ENCODE data around the gene KCNAB2. TPM values are rescaled to one million over a fixed set of nuclear protein-coding genes. Genes with fewer than 3 reads are reported as not detected.

The KCNAB2 gene
- total RNA-seq, 1 donor from 2014 or later: 3.1 TPM

GRCh38 chr1:6086358-6086757 is 40.7 kb downstream of the KCNAB2 start:
- Histone ChIP-seq H3K9ac (ENCODE audit: low read length) (no peak overlapping the region), H3K79me2 (ENCODE audit: insufficient read depth, low read length) (no peaks in the 10 kb centered on the region), H3K36me3 (ENCODE audit: insufficient read depth, low read length) (no peaks in the 10 kb centered on the region), H2AFZ (ENCODE audit: low read depth, low read length) (no peak overlapping the region), H3K9me3 (ENCODE audit: insufficient read depth, low read depth, low read length) (no peaks in the 10 kb centered on the region), H4K20me1 (ENCODE audit: insufficient read depth, low read length) (no peaks in the 10 kb centered on the region), H3K4me2 (ENCODE audit: low read length) (no peak overlapping the region), H3K27ac (ENCODE audit: low read depth, low read length) (no peak overlapping the region), H3K4me3 (ENCODE audit: insufficient read depth, low read depth, low read length) (no peak overlapping the region), H3K27me3 (ENCODE audit: insufficient read depth, low read length) (peaks cover 5% of the 10 kb centered on the region), H3K4me1 (ENCODE audit: insufficient read depth, low read length) (peaks cover 3% of the 10 kb centered on the region)
- peaks cover 33% of the 10 kb centered on the region for H3K27me3 Mint-ChIP-seq (ENCODE audit: low read depth, unreplicated experiment)
- no peaks in the 10 kb centered on the region for H3K9me3 Mint-ChIP-seq (ENCODE audit: unreplicated experiment)
- no peak overlapping the region for H3K4me3 Mint-ChIP-seq (ENCODE audit: unreplicated experiment)
- H3K36me3 Mint-ChIP-seq (ENCODE audit: low read depth, unreplicated experiment): no peaks in the 10 kb centered on the region
- H3K27ac Mint-ChIP-seq (ENCODE audit: unreplicated experiment): no peak overlapping the region
- TF ChIP-seq CTCF (IDR thresholded peaks at IDR 0.05; ENCODE audit: insufficient read depth, low read depth, low read length) (no peak), EZH2 (IDR thresholded peaks at IDR 0.05; ENCODE audit: insufficient read depth, low read length) (no peak)
- no peak for FAIRE-seq
- no peak for DNase-seq (ENCODE audit: low read depth)
- H3K4me1 Mint-ChIP-seq (ENCODE audit: low read depth, unreplicated experiment): peaks cover 9% of the 10 kb centered on the region

- FAIRE-seq: no peak
- Histone ChIP-seq H3K9ac (ENCODE audit: low read length) (no peak overlapping the region), H3K36me3 (ENCODE audit: insufficient read depth, low read length) (no peaks in the 10 kb centered on the region), H3K4me1 (ENCODE audit: insufficient read depth, low read length) (peaks cover 3% of the 10 kb centered on the region), H3K79me2 (ENCODE audit: insufficient read depth, low read length) (no peaks in the 10 kb centered on the region), H2AFZ (ENCODE audit: low read depth, low read length) (no peak overlapping the region), H3K4me2 (ENCODE audit: low read length) (no peak overlapping the region), H3K27me3 (ENCODE audit: insufficient read depth, low read length) (peaks cover 3% of the 10 kb centered on the region), H3K9me3 (ENCODE audit: insufficient read depth, low read depth, low read length) (no peaks in the 10 kb centered on the region), H4K20me1 (ENCODE audit: insufficient read depth, low read length) (no peaks in the 10 kb centered on the region), H3K27ac (ENCODE audit: low read depth, low read length) (no peak overlapping the region), H3K4me3 (ENCODE audit: insufficient read depth, low read depth, low read length) (no peak overlapping the region)
- TF ChIP-seq EZH2 (IDR thresholded peaks at IDR 0.05; ENCODE audit: insufficient read depth, low read length): no peak
- TF ChIP-seq CTCF (IDR thresholded peaks at IDR 0.05; ENCODE audit: insufficient read depth, low read depth, low read length): no peak
- no peak overlapping the region for H3K27ac Mint-ChIP-seq (ENCODE audit: unreplicated experiment)
- peaks cover 36% of the 10 kb centered on the region for H3K27me3 Mint-ChIP-seq (ENCODE audit: low read depth, unreplicated experiment)
- no peaks in the 10 kb centered on the region for H3K36me3 Mint-ChIP-seq (ENCODE audit: low read depth, unreplicated experiment)
- no peaks in the 10 kb centered on the region for H3K9me3 Mint-ChIP-seq (ENCODE audit: unreplicated experiment)
- peaks cover 9% of the 10 kb centered on the region for H3K4me1 Mint-ChIP-seq (ENCODE audit: low read depth, unreplicated experiment)
- H3K4me3 Mint-ChIP-seq (ENCODE audit: unreplicated experiment): no peak overlapping the region
- no peak for DNase-seq (ENCODE audit: low read depth)
Measured at GRCh38 chr1:6086762-6087376, 41.2 kb downstream of the KCNAB2 start.

- Histone ChIP-seq H3K4me1 (ENCODE audit: insufficient read depth, low read length) (peaks cover 3% of the 10 kb centered on the region), H3K36me3 (ENCODE audit: insufficient read depth, low read length) (no peaks in the 10 kb centered on the region), H3K79me2 (ENCODE audit: insufficient read depth, low read length) (no peaks in the 10 kb centered on the region), H3K27me3 (ENCODE audit: insufficient read depth, low read length) (peaks cover 3% of the 10 kb centered on the region), H2AFZ (ENCODE audit: low read depth, low read length) (no peak overlapping the region), H3K9me3 (ENCODE audit: insufficient read depth, low read depth, low read length) (no peaks in the 10 kb centered on the region), H3K4me3 (ENCODE audit: insufficient read depth, low read depth, low read length) (no peak overlapping the region), H3K9ac (ENCODE audit: low read length) (no peak overlapping the region), H4K20me1 (ENCODE audit: insufficient read depth, low read length) (no peaks in the 10 kb centered on the region), H3K4me2 (ENCODE audit: low read length) (no peak overlapping the region), H3K27ac (ENCODE audit: low read depth, low read length) (no peak overlapping the region)
- DNase-seq (ENCODE audit: low read depth): no peak
- H3K4me3 Mint-ChIP-seq (ENCODE audit: unreplicated experiment): no peak overlapping the region
- peaks cover 38% of the 10 kb centered on the region for H3K27me3 Mint-ChIP-seq (ENCODE audit: low read depth, unreplicated experiment)
- no peak overlapping the region for H3K27ac Mint-ChIP-seq (ENCODE audit: unreplicated experiment)
- no peak for FAIRE-seq
- no peaks in the 10 kb centered on the region for H3K36me3 Mint-ChIP-seq (ENCODE audit: low read depth, unreplicated experiment)
- TF ChIP-seq CTCF (IDR thresholded peaks at IDR 0.05; ENCODE audit: insufficient read depth, low read depth, low read length) (no peak), EZH2 (IDR thresholded peaks at IDR 0.05; ENCODE audit: insufficient read depth, low read length) (no peak)
- peaks cover 9% of the 10 kb centered on the region for H3K4me1 Mint-ChIP-seq (ENCODE audit: low read depth, unreplicated experiment)
- H3K9me3 Mint-ChIP-seq (ENCODE audit: unreplicated experiment): no peaks in the 10 kb centered on the region
Measured at GRCh38 chr1:6087377-6087772, 41.7 kb downstream of the KCNAB2 start.

Measured in astrocyte (in vitro differentiated cells and primary cell).